Keratinocyte (primary cell): Measurements from ENCODE around the gene RPS4Y2. TPM values are rescaled to one million over a fixed set of nuclear protein-coding genes. Genes with fewer than 3 reads are reported as not detected.

ENCODE experiments used
- DNase-seq: peaks from one replicate; pipeline ENCODE4 v3.0.0-alpha.2; 2011; ENCODE audit warnings: low read depth, missing footprints, low spot score
- FAIRE-seq: peaks from 2 replicates; lab custom pipeline; 2011; peaks lifted over from hg19 to GRCh38; lab: Jason Lieb, UNC
- H2AFZ ChIP-seq: 2 replicates; pipeline ENCODE4 v1.6.0; 2012; ENCODE audit warnings: low read length, control low read depth, inconsistent platforms; ENCODE audit not compliant: control insufficient read depth
- H3K27ac ChIP-seq: 2 replicates; pipeline ENCODE4 v1.5.1; 2011; ENCODE audit warnings: low read length; ENCODE audit not compliant: control insufficient read depth, insufficient read depth
- H3K27me3 ChIP-seq: 3 replicates; pipeline ENCODE4 v1.6.0; 2011; ENCODE audit warnings: low read length; ENCODE audit not compliant: control insufficient read depth, insufficient read depth; ENCODE audit errors: extremely low read depth
- H3K36me3 ChIP-seq, 2 experiments: 2 replicates in 1 of 2; 3 replicates in 1 of 2; pipeline ENCODE4 v1.5.1; 2011; ENCODE audit warnings: low read length in 2 of 2, mild to moderate bottlenecking in 1 of 2; ENCODE audit not compliant: control insufficient read depth in 2 of 2, insufficient read depth in 2 of 2; ENCODE audit errors: extremely low read depth in 1 of 2
- H3K4me1 ChIP-seq: 3 replicates; pipeline ENCODE4 v1.5.1; 2011; ENCODE audit warnings: low read length; ENCODE audit not compliant: control insufficient read depth, insufficient read depth; ENCODE audit errors: extremely low read depth
- H3K4me2 ChIP-seq: 3 replicates; pipeline ENCODE4 v1.6.0; 2011; ENCODE audit warnings: low read depth, low read length; ENCODE audit not compliant: control insufficient read depth, insufficient read depth; ENCODE audit errors: extremely low read depth
- H3K4me3 ChIP-seq, 3 experiments: fragments of 200-600 bp in 1 of 3; sonication (generic) in 1 of 3; 2 replicates in 2 of 3; 3 replicates in 1 of 3; pipeline ENCODE4 v1.5.1; 2011 to 2016; ENCODE audit warnings: low read length in 3 of 3, mild to moderate bottlenecking in 3 of 3, control low read depth in 2 of 3, inconsistent platforms in 1 of 3, low read depth in 1 of 3, mixed read lengths in 1 of 3, mixed run types in 1 of 3, moderate library complexity in 1 of 3; ENCODE audit not compliant: control insufficient read depth in 2 of 3, insufficient read depth in 2 of 3; ENCODE audit errors: extremely low read depth in 1 of 3
- H3K79me2 ChIP-seq: 2 replicates; pipeline ENCODE4 v1.6.0; 2012; ENCODE audit warnings: low read length; ENCODE audit not compliant: control insufficient read depth, insufficient read depth
- H3K9ac ChIP-seq: 3 replicates; pipeline ENCODE4 v1.6.0; 2011; ENCODE audit warnings: low read length; ENCODE audit not compliant: control insufficient read depth, insufficient read depth; ENCODE audit errors: extremely low read depth
- H3K9me1 ChIP-seq: 3 replicates; pipeline ENCODE4 v1.6.0; 2011; ENCODE audit warnings: low read length; ENCODE audit not compliant: control insufficient read depth, insufficient read depth; ENCODE audit errors: extremely low read depth
- H3K9me3 ChIP-seq: 2 replicates; pipeline ENCODE4 v1.5.1; 2012; ENCODE audit warnings: low read depth, low read length; ENCODE audit not compliant: control insufficient read depth
- H4K20me1 ChIP-seq: 3 replicates; pipeline ENCODE4 v1.6.0; 2011; ENCODE audit warnings: low read length; ENCODE audit not compliant: control insufficient read depth, insufficient read depth; ENCODE audit errors: extremely low read depth
- CTCF ChIP-seq, 3 experiments: IDR thresholded peaks in 1 of 3; conservative IDR thresholded peaks in 1 of 3; optimal IDR thresholded peaks in 1 of 3; 2 replicates in 2 of 3; 3 replicates in 1 of 3; pipeline versions ENCODE3 to v1.5.1; 2011; ENCODE audit warnings: low read length in 3 of 3, mild to moderate bottlenecking in 3 of 3, moderate library complexity in 2 of 3, control low read depth in 1 of 3, inconsistent platforms in 1 of 3; ENCODE audit not compliant: insufficient read depth in 2 of 3; ENCODE audit errors: extremely low read depth in 1 of 3
- EZH2 ChIP-seq: IDR thresholded peaks from one replicate; pipeline ENCODE4 v1.6.1; 2012; ENCODE audit warnings: inconsistent platforms, mild to moderate bottlenecking, low read length, moderate library complexity
- dilution Hi-C: fragments of 300-500 bp; cut with MboI; formaldehyde crosslinking; loops from one replicate; pipeline ENCODE4 v1.7.0; 2020; ENCODE audit warnings: low sequenced_read_pairs; ENCODE audit not compliant: extremely low pct_ligation_motif_present
- polyA plus RNA-seq, 5 experiments: library from polyadenylated mRNA; depleted of rRNA in 3 of 5; stranded (reverse) in 3 of 5; stranded (forward) in 1 of 5; unstranded in 1 of 5; fragments of >200 nt; gene quantifications; 1 replicate in 1 of 5; 2 replicates in 3 of 5; 3 replicates in 1 of 5; pipeline versions ENCODE4 v1.2.1 to v1.2.3, GENCODE V29; 2011 to 2012; ENCODE audit warnings: missing spikeins in 2 of 5, low read depth in 1 of 5, low replicate concordance in 1 of 5

The RPS4Y2 gene
- polyA plus RNA-seq, 1 donor (not counting 4 experiments of a cell fraction or from before 2014, with no cell fraction given): not detected

DNA sequence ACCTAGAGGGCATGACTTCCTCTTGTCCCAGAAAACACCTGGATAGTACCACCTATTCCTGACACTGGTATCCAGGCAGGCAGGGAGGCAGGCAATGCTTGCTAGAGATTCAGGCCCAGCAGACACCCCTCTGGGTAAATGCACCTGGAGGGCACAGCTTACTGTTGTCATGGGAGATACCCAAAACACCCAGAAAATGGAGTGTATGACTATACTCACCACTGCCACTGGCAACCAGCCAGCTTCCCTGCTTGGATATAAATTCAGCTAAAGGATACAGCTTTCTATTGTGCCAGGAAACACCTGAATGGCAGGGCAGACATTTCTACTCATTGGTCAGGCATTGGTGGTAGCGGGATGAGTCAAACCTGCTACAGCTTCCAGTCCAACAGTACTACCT lies 58.9 kb downstream of the RPS4Y2 start:
- dilution Hi-C loops: no loop called here
- Histone ChIP-seq H3K4me3 (no peak overlapping the region), H3K79me2 (no peaks in the 10 kb centered on the region), H3K9ac (no peak overlapping the region), H3K9me1 (no peaks in the 10 kb centered on the region), H2AFZ (no peak overlapping the region), H3K36me3 (no peaks in the 10 kb centered on the region), H3K4me2 (no peak overlapping the region), H4K20me1 (no peaks in the 10 kb centered on the region), H3K27ac (no peak overlapping the region), H3K27me3 (no peaks in the 10 kb centered on the region), H3K9me3 (no peaks in the 10 kb centered on the region), H3K4me1 (no peaks in the 10 kb centered on the region)
- no peak for TF ChIP-seq CTCF (optimal IDR thresholded peaks at IDR 0.05 in 1 of 3, IDR thresholded peaks at IDR 0.05 in 1 of 3, conservative IDR thresholded peaks at IDR 0.05 in 1 of 3; ENCODE audit: extremely low read depth in 1 of 3, insufficient read depth in 2 of 3, low read length in 3 of 3)
- FAIRE-seq: no peak
- DNase-seq: no peak

DNA sequence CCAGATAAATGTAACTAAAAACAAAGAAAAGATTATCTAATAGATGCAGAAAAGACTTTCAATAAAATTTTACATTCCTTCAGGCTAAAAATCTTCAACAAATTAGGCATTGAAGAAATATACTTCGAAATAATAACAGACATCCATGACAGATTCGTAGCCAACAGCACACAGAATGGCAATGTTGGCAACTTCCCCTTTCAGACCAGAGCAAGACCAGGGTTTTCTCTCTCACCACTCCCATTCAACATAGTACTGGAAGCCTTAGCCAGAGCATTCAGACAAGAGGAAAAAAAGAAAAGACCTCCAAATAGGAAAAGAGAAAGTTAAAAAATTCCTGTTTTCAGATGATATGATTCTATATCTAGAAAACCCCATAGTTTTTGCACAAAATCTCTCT lies 61.2 kb downstream of the RPS4Y2 start:
- no peak for DNase-seq
- no peaks in the 10 kb centered on the region for H3K4me1 ChIP-seq
- no peak overlapping the region for H3K4me3 ChIP-seq
- TF ChIP-seq EZH2: no peak
- no peak for TF ChIP-seq CTCF (optimal IDR thresholded peaks at IDR 0.05 in 1 of 3, IDR thresholded peaks at IDR 0.05 in 1 of 3, conservative IDR thresholded peaks at IDR 0.05 in 1 of 3; ENCODE audit: extremely low read depth in 1 of 3, insufficient read depth in 2 of 3, low read length in 3 of 3)
- no peak for FAIRE-seq
- no peaks in the 10 kb centered on the region for H3K36me3 ChIP-seq
- H3K79me2 ChIP-seq: no peaks in the 10 kb centered on the region
- no peak overlapping the region for H3K4me2 ChIP-seq
- H2AFZ ChIP-seq: no peak overlapping the region
- no peaks in the 10 kb centered on the region for H3K27me3 ChIP-seq
- no peaks in the 10 kb centered on the region for H4K20me1 ChIP-seq
- no peaks in the 10 kb centered on the region for H3K9me3 ChIP-seq
- H3K27ac ChIP-seq: no peak overlapping the region
- dilution Hi-C loops: no loop called here
- H3K9ac ChIP-seq: no peak overlapping the region
- no peaks in the 10 kb centered on the region for H3K9me1 ChIP-seq

Other genes starting within 250 kb of the RPS4Y2 start
- gene EIF1AY, start 180.3 kb upstream of the RPS4Y2 start, polyA plus RNA-seq: not detected in 3 replicates